ENCODE measurements around the gene ZNF92. TPM values are rescaled to one million over a fixed set of nuclear protein-coding genes. Genes with fewer than 3 reads are reported as not detected.
"Not testable (repeated sequence)": the region's sequence is repeated elsewhere in the genome, so short reads cannot be mapped to it uniquely, and the experiment has no call there.

Gene ZNF92
- total RNA-seq, 6 donors from 2014 or later, result 0.78 to 16.0 (median 5.4) TPM

GRCh38 chr7:65441010-65441409, 67.4 kb downstream of the ZNF92 start:
- no peak for ATAC-seq (ENCODE audit: low FRiP score in 2 of 2)

GRCh38 chr7:65444205-65444842, 70.7 kb downstream of the ZNF92 start:
- peaks cover 0 to 7% (median 0%) of the 10 kb centered on the region in 4 donors for H3K9me3 ChIP-seq
- no peaks in the 10 kb centered on the region for H3K4me1 ChIP-seq
- no peaks in the 10 kb centered on the region for H3K36me3 ChIP-seq
- 92 to 95% methylated on average over 1 of the region's 1 CpG for WGBS, 2 donors
- H3K27ac ChIP-seq, result no peak overlapping the region
- ATAC-seq (ENCODE audit: low FRiP score in 2 of 2) (no peak), DNase-seq (no peak)
- H3K4me3 ChIP-seq, result no peak overlapping the region
- no peaks in the 10 kb centered on the region for H3K27me3 ChIP-seq
- TF ChIP-seq POLR2A (IDR thresholded peaks at IDR 0.05) (no peak), CTCF (IDR thresholded peaks at IDR 0.05) (no peak), EP300 (IDR thresholded peaks at IDR 0.05) (no peak), POLR2AphosphoS5 (IDR thresholded peaks at IDR 0.05) (no peak)

More at GRCh38 chr7:65441010-65441409, 67.4 kb downstream of the ZNF92 start:
- TF ChIP-seq POLR2A (IDR thresholded peaks at IDR 0.05) (no peak), CTCF (IDR thresholded peaks at IDR 0.05) (no peak), POLR2AphosphoS5 (IDR thresholded peaks at IDR 0.05) (no peak)
- Histone ChIP-seq H3K27me3 (no peaks in the 10 kb centered on the region), H3K36me3 (no peaks in the 10 kb centered on the region), H3K4me3 (no peak overlapping the region), H3K4me1 (no peaks in the 10 kb centered on the region), H3K27ac (no peak overlapping the region), H3K9me3 (no peaks in the 10 kb centered on the region)
- DNase-seq, result no peak

- no peak for TF ChIP-seq EP300 (IDR thresholded peaks at IDR 0.05)
- no peak for TF ChIP-seq POLR2A (IDR thresholded peaks at IDR 0.05)
- TF ChIP-seq POLR2AphosphoS5 (IDR thresholded peaks at IDR 0.05), result no peak
- no peak for TF ChIP-seq CTCF (IDR thresholded peaks at IDR 0.05)
- Histone ChIP-seq H3K4me3 (no peak overlapping the region), H3K27me3 (no peaks in the 10 kb centered on the region), H3K36me3 (no peaks in the 10 kb centered on the region), H3K9me3 (peaks cover 0 to 7% (median 0%) of the 10 kb centered on the region in 4 donors), H3K4me1 (no peaks in the 10 kb centered on the region), H3K27ac (no peak overlapping the region)
- 43 to 49% methylated on average over 4 of the region's 4 CpGs for WGBS, 2 donors
- DNase-seq, result no peak
- ATAC-seq (ENCODE audit: low FRiP score in 2 of 2), result no peak
Observed at GRCh38 chr7:65444899-65445823, 71.5 kb downstream of the ZNF92 start.

- not testable (repeated sequence) for DNase-seq; ATAC-seq (ENCODE audit: low FRiP score in 2 of 2); H3K36me3 ChIP-seq; H3K27me3 ChIP-seq; H3K4me3 ChIP-seq; H3K27ac ChIP-seq; H3K9me3 ChIP-seq; H3K4me1 ChIP-seq
- 84 to 91% methylated on average over 8 of the region's 8 CpGs for WGBS, 2 donors
Observed at GRCh38 chr7:65447041-65447440, 73.4 kb downstream of the ZNF92 start.

GRCh38 chr7:65448816-65449504, 75.3 kb downstream of the ZNF92 start:
- H3K36me3 ChIP-seq, result no peaks in the 10 kb centered on the region
- peak; percentile 51 to 52 for ATAC-seq (ENCODE audit: low FRiP score in 2 of 2)
- H3K4me1 ChIP-seq, result no peaks in the 10 kb centered on the region
- no peaks in the 10 kb centered on the region for H3K27me3 ChIP-seq
- TF ChIP-seq POLR2A (IDR thresholded peaks at IDR 0.05), result no peak
- TF ChIP-seq POLR2AphosphoS5 (IDR thresholded peaks at IDR 0.05), result no peak
- TF ChIP-seq EP300 (IDR thresholded peaks at IDR 0.05), result no peak
- no peak for TF ChIP-seq CTCF (IDR thresholded peaks at IDR 0.05)
- no peak overlapping the region for H3K27ac ChIP-seq
- no peak overlapping the region for H3K4me3 ChIP-seq
- H3K9me3 ChIP-seq, result peaks cover 0 to 7% (median 0%) of the 10 kb centered on the region in 4 donors
- DNase-seq, result no peak

Measured in upper lobe of left lung (tissue), 6 donors.